ENCODE data around the gene UGT8.

DNA sequence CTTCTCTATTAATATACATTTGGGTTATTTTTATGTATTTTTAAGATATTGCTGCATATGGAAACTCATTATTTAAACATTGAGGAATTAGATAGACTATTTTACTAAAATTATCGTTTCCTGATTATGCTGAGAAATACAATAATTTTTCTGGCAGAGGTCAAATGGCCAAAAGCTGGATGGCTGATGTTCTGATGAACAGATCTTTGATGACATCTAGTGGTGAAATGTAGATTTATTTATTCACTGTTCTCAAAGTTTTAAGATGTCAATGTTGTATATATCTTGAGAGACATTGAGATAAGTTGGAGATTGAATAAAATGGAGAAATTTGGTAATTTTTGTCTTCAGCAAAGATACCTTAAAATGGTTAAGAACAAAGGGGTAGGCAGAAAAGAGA lies 96.2 kb downstream of the UGT8 start:
- TF ChIP-seq, protein P1, sequence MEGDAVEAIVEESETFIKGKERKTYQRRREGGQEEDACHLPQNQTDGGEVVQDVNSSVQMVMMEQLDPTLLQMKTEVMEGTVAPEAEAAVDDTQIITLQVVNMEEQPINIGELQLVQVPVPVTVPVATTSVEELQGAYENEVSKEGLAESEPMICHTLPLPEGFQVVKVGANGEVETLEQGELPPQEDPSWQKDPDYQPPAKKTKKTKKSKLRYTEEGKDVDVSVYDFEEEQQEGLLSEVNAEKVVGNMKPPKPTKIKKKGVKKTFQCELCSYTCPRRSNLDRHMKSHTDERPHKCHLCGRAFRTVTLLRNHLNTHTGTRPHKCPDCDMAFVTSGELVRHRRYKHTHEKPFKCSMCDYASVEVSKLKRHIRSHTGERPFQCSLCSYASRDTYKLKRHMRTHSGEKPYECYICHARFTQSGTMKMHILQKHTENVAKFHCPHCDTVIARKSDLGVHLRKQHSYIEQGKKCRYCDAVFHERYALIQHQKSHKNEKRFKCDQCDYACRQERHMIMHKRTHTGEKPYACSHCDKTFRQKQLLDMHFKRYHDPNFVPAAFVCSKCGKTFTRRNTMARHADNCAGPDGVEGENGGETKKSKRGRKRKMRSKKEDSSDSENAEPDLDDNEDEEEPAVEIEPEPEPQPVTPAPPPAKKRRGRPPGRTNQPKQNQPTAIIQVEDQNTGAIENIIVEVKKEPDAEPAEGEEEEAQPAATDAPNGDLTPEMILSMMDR (IDR thresholded peaks at IDR 0.05): peak in 3 of 4 experiments; percentile 15 to 44 (median 38)
- TF ChIP-seq POLR2A (IDR thresholded peaks at IDR 0.05) (no peak), POLR2AphosphoS5 (IDR thresholded peaks at IDR 0.05) (no peak), EP300 (IDR thresholded peaks at IDR 0.05) (no peak)
